Stimulated activated naive CD4-positive, alpha-beta T cell treated with Interleukin-2 at 50 U/mL for 16 hours (primary cell): ENCODE measurements around the gene C12orf43.
"Not testable (repeated sequence)": the region's sequence is repeated elsewhere in the genome, so short reads cannot be mapped to it uniquely, and the experiment has no call there.

Experiments
- DNase-seq: peaks from one replicate; lab custom pipeline; 2025; lab: John Stamatoyannopoulos, UW

Gene C12orf43

GRCh38 chr12:121015825-121016766 is at the start of gene C12orf43:
TSS of gene C12orf43 (minus strand) at chr12:121016487. CDS start at chr12:121016474, 13 bp downstream.
- peak; percentile 91 for DNase-seq

GRCh38 chr12:121065345-121065744 is 49.1 kb upstream of the C12orf43 start:
- DNase-seq = no peak

GRCh38 chr12:121064586-121064985 is 48.3 kb upstream of the C12orf43 start:
- not testable (repeated sequence) for DNase-seq

- no peak for DNase-seq
Measured at GRCh38 chr12:121064116-121064515, 47.8 kb upstream of the C12orf43 start.

GRCh38 chr12:121062391-121063045 is 46.2 kb upstream of the C12orf43 start:
- DNase-seq = no peak

- DNase-seq = no peak
Measured at GRCh38 chr12:121061831-121062230, 45.5 kb upstream of the C12orf43 start.

GRCh38 chr12:121060149-121061001 is 44.1 kb upstream of the C12orf43 start:
- peak; percentile 40 for DNase-seq

GRCh38 chr12:121059031-121059898 is 43.0 kb upstream of the C12orf43 start:
- no peak for DNase-seq

GRCh38 chr12:121057794-121058193 is 41.5 kb upstream of the C12orf43 start:
- no peak for DNase-seq

- no peak for DNase-seq
Measured at GRCh38 chr12:121053706-121054105, 37.4 kb upstream of the C12orf43 start.

GRCh38 chr12:121050725-121051124 is 34.4 kb upstream of the C12orf43 start:
- DNase-seq = no peak

GRCh38 chr12:121048442-121048841 is 32.2 kb upstream of the C12orf43 start:
- DNase-seq = no peak

- not testable (repeated sequence) for DNase-seq
Measured at GRCh38 chr12:121047400-121047799, 31.1 kb upstream of the C12orf43 start.

GRCh38 chr12:121043067-121043466 is 26.8 kb upstream of the C12orf43 start:
- no peak for DNase-seq

- peak; percentile 48 for DNase-seq
Measured at GRCh38 chr12:121038861-121039668, 22.8 kb upstream of the C12orf43 start, which contains the start of gene OASL. TSS of gene OASL (minus strand) at chr12:121039246. CDS start at chr12:121038971, 275 bp downstream.

GRCh38 chr12:121036810-121037326 is 20.6 kb upstream of the C12orf43 start:
- DNase-seq = peak; percentile 41

GRCh38 chr12:121034616-121035305 is 18.5 kb upstream of the C12orf43 start:
- no peak for DNase-seq

- peak; percentile 59 for DNase-seq
Measured at GRCh38 chr12:121033625-121034349, 17.5 kb upstream of the C12orf43 start.
